GM12878 (cell line): ENCODE measurements around the gene FAAP100. TPM values are rescaled to one million over a fixed set of nuclear protein-coding genes. Genes with fewer than 3 reads are reported as not detected.
A peak's percentile ranks its signal among the peaks of the same experiment; 100 is the strongest.

ENCODE experiments used
- ATAC-seq: fragments of 200-7000 bp; cut with Tn5 transposase; 3 replicates; pipeline ENCODE4 v1.9.1; 2020; ENCODE audit warnings: mild to moderate bottlenecking, moderate library complexity
- BruUV-seq: library from RNA; stranded (reverse); fragments of 400-500 nt; replicated peaks from 2 replicates; lab custom pipeline; 2021; lab: Mats Ljungman, UMichigan
- CTCF ChIA-PET: fragments of 300-600 bp; sonication (Branson Sonifier 250); formaldehyde crosslinking; extraction: SDS; loops from one replicate; lab custom pipeline; 2021; ENCODE audit warnings: inconsistent platforms; lab: Yijun Ruan, JAX
- POLR2A ChIA-PET: fragments of 350-600 bp; formaldehyde crosslinking; extraction: SDS; loops from one replicate; lab custom pipeline; 2021; ENCODE audit warnings: inconsistent platforms; lab: Charles Lee
- RAD21 ChIA-PET: fragments of 300-600 bp; sonication (Branson Sonifier 250); formaldehyde crosslinking; loops from one replicate; lab custom pipeline; 2023; ENCODE audit warnings: antibody characterized with exemption; ENCODE audit not compliant: unreplicated experiment; lab: Charles Lee
- SMC1A ChIA-PET: fragments of 300-600 bp; sonication (Branson Sonifier 250); formaldehyde crosslinking; loops from one replicate; lab custom pipeline; 2023; ENCODE audit not compliant: unreplicated experiment, uncharacterized antibody; lab: Charles Lee
- DNase-seq: peaks from one replicate; pipeline ENCODE4 v3.0.0-alpha.2; 2011; ENCODE audit warnings: low read depth, low spot score
- FAIRE-seq: peaks from 3 replicates; lab custom pipeline; 2011; peaks lifted over from hg19 to GRCh38; lab: Jason Lieb, UNC
- H2AFZ ChIP-seq: 2 replicates; pipeline ENCODE4 v1.6.0; 2011; ENCODE audit warnings: low read depth, low read length, control low read depth; ENCODE audit not compliant: control insufficient read depth
- H3K27ac ChIP-seq: 2 replicates; pipeline ENCODE4 v1.5.1; 2011; ENCODE audit warnings: control low read depth; ENCODE audit not compliant: control insufficient read depth, insufficient read depth
- H3K27me3 ChIP-seq, 2 experiments: replicated peaks in 1 of 2; 2 replicates each; pipeline versions ENCODE4 v1.6.0 to v1.6.1; 2011; ENCODE audit warnings: low read length in 1 of 2; ENCODE audit not compliant: control insufficient read depth in 2 of 2, insufficient read depth in 2 of 2
- H3K36me3 ChIP-seq, 2 experiments: 2 replicates each; pipeline ENCODE4 v1.5.1; 2011; ENCODE audit warnings: low read length in 1 of 2; ENCODE audit not compliant: control insufficient read depth in 2 of 2, insufficient read depth in 2 of 2
- H3K4me1 ChIP-seq: 2 replicates; pipeline ENCODE4 v1.6.1; 2011; ENCODE audit warnings: mild to moderate bottlenecking, low read length, moderate library complexity, mixed read lengths; ENCODE audit not compliant: control insufficient read depth, insufficient read depth
- H3K4me2 ChIP-seq: 2 replicates; pipeline ENCODE4 v1.6.0; 2011; ENCODE audit warnings: control low read depth; ENCODE audit not compliant: control insufficient read depth, insufficient read depth
- H3K4me3 ChIP-seq: fragments of 200-600 bp; sonication (generic); 2 replicates; pipeline ENCODE4 v1.5.1; 2016
- H3K79me2 ChIP-seq: 2 replicates; pipeline ENCODE4 v1.6.0; 2011; ENCODE audit warnings: low read length; ENCODE audit not compliant: control insufficient read depth, insufficient read depth
- H3K9ac ChIP-seq: 2 replicates; pipeline ENCODE4 v1.8.0; 2011; ENCODE audit warnings: low read length, control low read depth, mixed read lengths; ENCODE audit not compliant: control insufficient read depth, insufficient read depth
- H3K9me3 ChIP-seq: replicated peaks from 3 replicates; pipeline ENCODE4 v1.5.1; 2011; ENCODE audit warnings: mild to moderate bottlenecking, low read length; ENCODE audit not compliant: control insufficient read depth, insufficient read depth
- H4K20me1 ChIP-seq: 2 replicates; pipeline ENCODE4 v1.6.0; 2011; ENCODE audit not compliant: control insufficient read depth, insufficient read depth
- HCFC1 ChIP-seq: fragments of 150-350 bp; IDR thresholded peaks from 2 replicates; pipeline ENCODE4 v1.6.1; 2014; ENCODE audit warnings: low read length
- NFIC ChIP-seq: IDR thresholded peaks from 2 replicates; pipeline ENCODE4 v1.6.1; 2012; ENCODE audit warnings: low read depth, mild to moderate bottlenecking, inconsistent platforms, low read length, moderate library complexity
- NFXL1 ChIP-seq: fragments of 450-650 bp; IDR thresholded peaks from 2 replicates; pipeline ENCODE4 v1.6.1; 2017; ENCODE audit warnings: antibody characterized with exemption, mild to moderate bottlenecking, borderline replicate concordance
- POLR2A ChIP-seq: IDR thresholded peaks from 2 replicates; pipeline ENCODE4 v1.6.1; 2011; ENCODE audit warnings: low read depth, mild to moderate bottlenecking, low read length
- RCOR1 ChIP-seq: conservative IDR thresholded peaks from 2 replicates; pipeline ENCODE4 v1.6.1; 2012; ENCODE audit warnings: low read depth, low read length, improper control_type of control experiment
- WGBS: methylation state at CpG from one replicate; pipeline ENCODE4 v1.1.6; 2016; ENCODE audit warnings: low lambda C conversion rate; ENCODE audit not compliant: insufficient replicate concordance, insufficient coverage; ENCODE audit errors: missing lambda C conversion rate; 5-methylcytosine and 5-hydroxymethylcytosine counted together
- in situ Hi-C: fragments of 300-500 bp; cut with MboI; formaldehyde crosslinking; loops from 9 replicates; pipeline ENCODE4 v1.14.3; 2018; ENCODE audit warnings: mixed read lengths
- intact Hi-C: fragments of 100-400 bp; cut with micrococcal nuclease; formaldehyde crosslinking; loops from one replicate; pipeline ENCODE4 v1.14.2; 2022; ENCODE audit not compliant: unreplicated experiment
- polyA plus RNA-seq, 11 experiments: library from polyadenylated mRNA; depleted of rRNA in 4 of 11; unstranded in 6 of 11; stranded (reverse) in 5 of 11; fragments of >200 nt; fragmentation: Nextera tagmentation in 4 of 11; fragmentation: Illumina TruSeq in 1 of 11; extraction: Ambion mirVana in 4 of 11; extraction: Trizol in 1 of 11; gene quantifications; 1 replicate in 1 of 11; 2 replicates in 10 of 11; pipeline versions ENCODE4 v1.2.1 to v1.2.3, GENCODE V29; 2011 to 2016; ENCODE audit warnings: inconsistent platforms in 2 of 11, missing spikeins in 2 of 11, low read depth in 1 of 11
- total RNA-seq, 4 experiments: library from RNA; depleted of rRNA in 3 of 4; stranded (reverse); fragments of >200 nt in 3 of 4; fragmentation: Illumina TruSeq in 1 of 4; extraction: Trizol in 1 of 4; gene quantifications; 2 replicates each; pipeline versions ENCODE4 v1.2.1 to v1.2.3, GENCODE V29; 2013 to 2021

Gene FAAP100
- total and polyA plus RNA-seq, 10 of the 15 experiments (the other 5 are each of a cell fraction or from before 2014, with no cell fraction given), result 0.11 to 46.2 (median 17.1) TPM

- no peaks in the 10 kb centered on the region for H3K9me3 ChIP-seq
- H3K4me1 ChIP-seq, result no peaks in the 10 kb centered on the region
- WGBS, result 72% methylated on average over 45 of the region's 62 CpGs
- CTCF ChIA-PET, result interaction anchor here (1.0 kb wide), 1 partner anchor 69 kb away, joined by 3 read pairs; no protein-coding TSS in a partner anchor
- POLR2A ChIA-PET, result no interaction called here
- H3K27ac ChIP-seq, result no peak overlapping the region
- SMC1A ChIA-PET, result no interaction called here
- no peak for FAIRE-seq
- intact Hi-C loops, result no loop called here
- H4K20me1 ChIP-seq, result no peaks in the 10 kb centered on the region
- RAD21 ChIA-PET, result no interaction called here
- no peak for ATAC-seq
- no peak overlapping the region for H3K9ac ChIP-seq
- H3K27me3 ChIP-seq, result no peaks in the 10 kb centered on the region
- no peaks in the 10 kb centered on the region for H3K36me3 ChIP-seq
- TF ChIP-seq POLR2A, result peak; percentile 28; the same call in 1 of the 2 replicates
- TF ChIP-seq NFIC, result no peak
- TF ChIP-seq HCFC1, result no peak
- TF ChIP-seq RCOR1, result no peak
- in situ Hi-C loops, result no loop called here
- H2AFZ ChIP-seq, result no peak overlapping the region
- no peak for DNase-seq
- no peak overlapping the region for H3K4me2 ChIP-seq
- no peak overlapping the region for H3K4me3 ChIP-seq
- no peaks in the 10 kb centered on the region for H3K79me2 ChIP-seq
- BruUV-seq, result no TSS peak
These were observed 23.3 kb downstream of the FAAP100 start for GRCh38 chr17:81528651-81529436.

GRCh38 chr17:81528384-81528650, 23.8 kb downstream of the FAAP100 start:
- ATAC-seq (no peak), FAIRE-seq (no peak), DNase-seq (no peak)
- Histone ChIP-seq H3K4me1 (no peaks in the 10 kb centered on the region), H3K27me3 (no peaks in the 10 kb centered on the region), H2AFZ (no peak overlapping the region), H3K9ac (no peak overlapping the region), H3K4me2 (no peak overlapping the region), H3K9me3 (no peaks in the 10 kb centered on the region), H4K20me1 (no peaks in the 10 kb centered on the region), H3K4me3 (no peak overlapping the region), H3K27ac (no peak overlapping the region), H3K79me2 (no peaks in the 10 kb centered on the region), H3K36me3 (no peaks in the 10 kb centered on the region)
- CTCF ChIA-PET, result interaction anchor here (1.0 kb wide), 1 partner anchor 70 kb away, joined by 3 read pairs; no protein-coding TSS in a partner anchor
- 78% methylated on average over 20 of the region's 20 CpGs for WGBS
- SMC1A ChIA-PET, result no interaction called here
- TF ChIP-seq POLR2A (0 out of 2 replicates have a peak, but pooled peaks have one; percentile 1), NFXL1 (no peak)
- BruUV-seq, result no TSS peak
- in situ Hi-C loops, result no loop called here
- POLR2A ChIA-PET, result no interaction called here
- intact Hi-C loops, result no loop called here
- RAD21 ChIA-PET, result no interaction called here
